Loucy (cell line): ENCODE results near the gene IL1RN.

Experiments used
- H2AFZ ChIP-seq: fragments of 200-600 bp; sonication (generic); 2 replicates; pipeline ENCODE4 v1.6.0; 2016; ENCODE audit warnings: antibody characterized with exemption, mild to moderate bottlenecking, low read length, moderate library complexity
- H3F3A ChIP-seq: fragments of 200-600 bp; 2 replicates; pipeline ENCODE4 v1.6.0; 2016; ENCODE audit warnings: antibody characterized with exemption, low read depth, mild to moderate bottlenecking
- H3K27me3 ChIP-seq: fragments of 200-600 bp; sonication (generic); 2 replicates; pipeline ENCODE4 v1.6.1; 2014; ENCODE audit warnings: low read length, mild to moderate bottlenecking; ENCODE audit not compliant: insufficient read depth, poor library complexity, severe bottlenecking
- H3K36me3 ChIP-seq: fragments of 200-600 bp; sonication (generic); 2 replicates; pipeline ENCODE4 v1.6.1; 2016; ENCODE audit warnings: low read length; ENCODE audit not compliant: insufficient read depth
- H3K4me1 ChIP-seq: fragments of 200-600 bp; sonication (generic); 2 replicates; pipeline ENCODE4 v1.5.1; 2014; ENCODE audit warnings: low read length, mild to moderate bottlenecking; ENCODE audit not compliant: insufficient read depth, poor library complexity, severe bottlenecking
- H3K4me2 ChIP-seq: fragments of 200-600 bp; sonication (generic); 2 replicates; pipeline ENCODE4 v1.6.0; 2014; ENCODE audit warnings: antibody characterized with exemption, low read length, low read depth, mild to moderate bottlenecking; ENCODE audit not compliant: poor library complexity, severe bottlenecking
- H3K4me3 ChIP-seq: fragments of 200-600 bp; sonication (generic); 2 replicates; pipeline ENCODE4 v1.5.1; 2014; ENCODE audit warnings: low read length, mild to moderate bottlenecking, mixed read lengths; ENCODE audit not compliant: poor library complexity, severe bottlenecking
- H3K79me2 ChIP-seq: fragments of 200-600 bp; sonication (generic); 2 replicates; pipeline ENCODE4 v1.6.1; 2014; ENCODE audit warnings: low read length; ENCODE audit not compliant: insufficient read depth
- H3K9ac ChIP-seq: fragments of 200-600 bp; sonication (generic); 2 replicates; pipeline ENCODE4 v1.6.0; 2014; ENCODE audit warnings: mild to moderate bottlenecking, low read depth, low read length, moderate library complexity; ENCODE audit not compliant: poor library complexity, severe bottlenecking
- H3K9me2 ChIP-seq: fragments of 200-600 bp; sonication (generic); replicated peaks from 2 replicates; pipeline ENCODE4 v1.6.1; 2016; ENCODE audit warnings: low read depth, low read length, mixed read lengths
- H3K9me3 ChIP-seq: fragments of 200-600 bp; sonication (generic); 2 replicates; pipeline ENCODE4 v1.6.1; 2014; ENCODE audit warnings: mild to moderate bottlenecking, antibody characterized with exemption, low read length, low read depth; ENCODE audit not compliant: insufficient read depth
- H4K20me1 ChIP-seq: fragments of 200-600 bp; sonication (generic); 2 replicates; pipeline ENCODE4 v1.6.0; 2014; ENCODE audit warnings: antibody characterized with exemption, low read length, mild to moderate bottlenecking; ENCODE audit not compliant: insufficient read depth, poor library complexity, severe bottlenecking
- EZH2phosphoT487 ChIP-seq: fragments of 200-600 bp; IDR thresholded peaks from 2 replicates; pipeline ENCODE4 v1.6.1; 2018; ENCODE audit warnings: antibody characterized with exemption, mild to moderate bottlenecking, moderate library complexity, borderline replicate concordance
- TF ChIP-seq, protein P1 (sequence below): fragments of 200-600 bp; sonication (generic); conservative IDR thresholded peaks from 2 replicates; pipeline ENCODE4 v1.5.1; 2014; ENCODE audit warnings: mild to moderate bottlenecking, antibody characterized with exemption, low read length

The IL1RN gene

GRCh38 chr2:113098041-113098440 is 29.4 kb upstream of the IL1RN start:
- TF ChIP-seq, protein P1, sequence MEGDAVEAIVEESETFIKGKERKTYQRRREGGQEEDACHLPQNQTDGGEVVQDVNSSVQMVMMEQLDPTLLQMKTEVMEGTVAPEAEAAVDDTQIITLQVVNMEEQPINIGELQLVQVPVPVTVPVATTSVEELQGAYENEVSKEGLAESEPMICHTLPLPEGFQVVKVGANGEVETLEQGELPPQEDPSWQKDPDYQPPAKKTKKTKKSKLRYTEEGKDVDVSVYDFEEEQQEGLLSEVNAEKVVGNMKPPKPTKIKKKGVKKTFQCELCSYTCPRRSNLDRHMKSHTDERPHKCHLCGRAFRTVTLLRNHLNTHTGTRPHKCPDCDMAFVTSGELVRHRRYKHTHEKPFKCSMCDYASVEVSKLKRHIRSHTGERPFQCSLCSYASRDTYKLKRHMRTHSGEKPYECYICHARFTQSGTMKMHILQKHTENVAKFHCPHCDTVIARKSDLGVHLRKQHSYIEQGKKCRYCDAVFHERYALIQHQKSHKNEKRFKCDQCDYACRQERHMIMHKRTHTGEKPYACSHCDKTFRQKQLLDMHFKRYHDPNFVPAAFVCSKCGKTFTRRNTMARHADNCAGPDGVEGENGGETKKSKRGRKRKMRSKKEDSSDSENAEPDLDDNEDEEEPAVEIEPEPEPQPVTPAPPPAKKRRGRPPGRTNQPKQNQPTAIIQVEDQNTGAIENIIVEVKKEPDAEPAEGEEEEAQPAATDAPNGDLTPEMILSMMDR = no peak
- TF ChIP-seq EZH2phosphoT487 = no peak
- H3K4me1 ChIP-seq = no peaks in the 10 kb centered on the region
- H2AFZ ChIP-seq = no peak overlapping the region
- no peaks in the 10 kb centered on the region for H3K27me3 ChIP-seq
- no peaks in the 10 kb centered on the region for H4K20me1 ChIP-seq
- no peaks in the 10 kb centered on the region for H3K9me3 ChIP-seq
- H3K4me3 ChIP-seq = no peak overlapping the region
- H3K9ac ChIP-seq = no peak overlapping the region
- no peaks in the 10 kb centered on the region for H3F3A ChIP-seq
- no peaks in the 10 kb centered on the region for H3K36me3 ChIP-seq
- no peaks in the 10 kb centered on the region for H3K79me2 ChIP-seq
- no peaks in the 10 kb centered on the region for H3K9me2 ChIP-seq
- H3K4me2 ChIP-seq = no peak overlapping the region

DNA sequence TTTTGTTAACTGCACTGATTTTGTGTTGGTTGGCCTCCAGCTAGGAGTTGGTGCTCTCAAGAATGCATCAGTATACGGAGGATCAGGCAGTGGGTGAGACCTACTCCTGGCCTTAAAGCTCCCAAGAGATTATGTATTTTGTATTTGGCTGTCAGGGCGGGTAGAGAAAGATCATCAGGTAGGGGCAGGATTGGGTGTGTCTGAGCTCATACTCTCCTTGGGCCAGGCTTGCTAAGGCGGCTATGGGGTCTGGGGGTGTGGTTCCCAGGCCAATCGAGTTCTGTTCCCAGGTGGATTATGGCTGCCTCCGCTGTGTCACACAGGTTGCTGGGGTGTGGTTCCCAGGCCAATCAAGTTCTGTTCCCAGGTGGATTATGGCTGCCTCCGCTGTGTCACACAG is 28.9 kb upstream of the IL1RN start:
- Histone ChIP-seq H3K9me2 (no peaks in the 10 kb centered on the region), H4K20me1 (no peaks in the 10 kb centered on the region), H3K79me2 (no peaks in the 10 kb centered on the region), H3K4me2 (no peak overlapping the region), H3K4me3 (no peak overlapping the region), H3K9ac (no peak overlapping the region), H3K4me1 (no peaks in the 10 kb centered on the region), H3K36me3 (no peaks in the 10 kb centered on the region), H3F3A (no peaks in the 10 kb centered on the region), H2AFZ (no peak overlapping the region), H3K9me3 (no peaks in the 10 kb centered on the region), H3K27me3 (no peaks in the 10 kb centered on the region)
- TF ChIP-seq EZH2phosphoT487 = no peak
- TF ChIP-seq, protein P1 = no peak

DNA sequence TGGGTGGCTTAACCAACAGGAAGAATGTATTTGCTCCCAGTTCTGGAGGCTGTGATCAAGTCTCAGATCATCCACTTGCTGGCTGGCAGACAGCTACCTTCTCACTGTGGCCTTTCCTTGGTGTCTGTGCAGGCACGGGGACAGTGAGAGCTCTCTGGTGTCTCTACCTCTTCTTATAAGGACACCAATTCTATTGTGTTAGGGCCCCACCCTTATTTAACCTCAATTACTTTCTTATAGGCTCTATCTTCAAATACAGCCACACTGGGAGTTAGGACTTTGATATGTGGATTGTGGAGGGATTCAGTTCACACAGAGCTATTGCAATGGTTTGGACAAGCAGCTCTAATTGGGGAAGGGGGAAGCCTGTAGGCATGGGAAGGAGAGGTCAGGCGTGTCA is 25.3 kb upstream of the IL1RN start:
- TF ChIP-seq, protein P1 = no peak
- no peak for TF ChIP-seq EZH2phosphoT487

More for the DNA sequence above, 25.3 kb upstream of the IL1RN start:
- H3K36me3 ChIP-seq = no peaks in the 10 kb centered on the region
- no peaks in the 10 kb centered on the region for H4K20me1 ChIP-seq
- H3K9ac ChIP-seq = no peak overlapping the region
- no peak overlapping the region for H3K4me3 ChIP-seq
- H3K4me1 ChIP-seq = no peaks in the 10 kb centered on the region
- no peak overlapping the region for H2AFZ ChIP-seq
- no peak overlapping the region for H3K4me2 ChIP-seq
- H3F3A ChIP-seq = no peaks in the 10 kb centered on the region
- H3K27me3 ChIP-seq = no peaks in the 10 kb centered on the region
- no peaks in the 10 kb centered on the region for H3K79me2 ChIP-seq
- H3K9me2 ChIP-seq = 0 out of 2 replicates have a peak, but pooled peaks cover 3% of the 10 kb centered on the region
- no peaks in the 10 kb centered on the region for H3K9me3 ChIP-seq
